Measurements from ENCODE around the gene VILL.

Gene VILL

DNA sequence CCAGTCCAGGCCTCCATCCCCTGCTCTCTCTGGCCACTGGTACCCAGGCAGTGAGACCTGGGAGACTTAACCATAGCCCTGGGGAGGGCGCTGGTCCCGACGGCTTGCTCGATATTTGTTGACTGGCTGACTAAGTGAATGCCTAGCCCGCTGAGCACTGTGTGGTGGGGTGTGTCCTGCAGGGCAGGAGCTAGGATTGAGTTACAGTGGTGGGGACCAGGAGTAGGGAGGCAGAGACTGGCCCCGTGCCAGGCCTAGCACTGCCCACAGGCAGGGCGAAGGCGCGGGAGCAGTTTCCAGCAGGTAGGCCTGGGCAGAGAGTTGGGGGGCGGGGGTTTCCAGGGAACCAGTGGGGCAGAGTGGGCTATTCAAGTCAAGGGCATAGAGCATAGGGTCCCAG is at the start of gene VILL:
Gene VILL (plus strand): TSS at position 260 of the 400 bp plus-strand sequence. CDS start 2,887 bp downstream, outside the sequence.
- DNase-seq: no peak

DNA sequence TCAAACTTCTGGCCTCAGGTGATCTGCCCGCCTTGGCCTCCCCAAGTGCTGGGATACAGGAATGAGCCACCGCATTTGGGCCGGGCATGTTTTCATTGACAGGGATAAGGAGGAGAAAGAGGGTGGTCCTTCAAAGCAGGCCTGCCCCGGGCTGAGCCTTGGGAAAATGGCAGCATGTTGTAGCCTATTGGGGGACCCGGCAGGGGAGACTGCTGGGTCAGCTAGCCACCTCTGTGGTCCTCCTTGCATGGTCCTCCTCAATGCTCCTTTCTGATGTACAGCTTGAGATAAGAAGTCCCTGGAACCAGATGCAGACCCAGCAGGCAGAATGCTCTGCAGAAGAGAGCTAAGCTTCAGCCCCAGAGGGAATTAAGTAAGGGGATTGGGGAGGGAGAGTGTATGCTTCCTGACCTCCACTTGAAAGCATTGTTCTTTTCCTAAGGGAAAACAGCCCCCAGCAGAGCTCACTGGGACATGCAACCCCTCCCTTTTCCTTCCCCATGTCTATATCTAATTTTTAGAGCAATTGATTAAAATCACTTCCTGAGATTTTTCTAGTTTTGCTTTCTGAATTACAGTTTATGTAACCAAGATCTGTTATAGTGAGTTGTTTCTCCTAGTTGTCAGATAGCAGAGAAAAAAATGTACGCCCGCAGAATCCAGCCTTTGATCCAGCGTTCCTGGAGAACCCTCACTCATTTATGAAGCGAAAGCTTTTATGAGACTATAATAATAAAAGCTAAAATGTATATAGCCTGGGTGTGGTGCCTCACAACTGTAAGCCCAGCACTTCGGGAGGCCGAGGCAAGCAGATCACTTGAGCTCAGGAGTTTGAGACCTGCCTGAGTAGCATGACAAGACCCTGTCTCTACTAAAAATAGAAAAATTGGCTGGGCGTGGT is 48.7 kb upstream of the VILL start:
- no peak for DNase-seq

DNA sequence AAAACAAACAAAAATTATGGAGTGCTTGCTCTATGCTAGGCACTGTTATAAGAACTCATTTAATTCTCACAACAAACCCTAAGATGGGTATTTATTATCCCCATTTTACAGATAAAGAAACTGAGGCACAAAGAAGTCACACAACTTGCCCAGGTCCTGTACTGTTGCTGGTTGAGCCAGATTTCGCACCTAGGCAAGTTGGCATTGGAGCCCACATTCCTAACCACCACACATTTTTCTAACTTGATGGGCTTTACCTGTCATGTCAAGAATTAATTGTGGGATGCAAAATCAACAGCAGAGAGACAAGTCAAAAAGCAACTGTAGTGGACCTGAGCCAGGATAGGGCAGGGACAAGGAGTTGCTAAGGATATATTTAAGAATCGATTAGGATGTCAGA is 47.9 kb upstream of the VILL start:
- DNase-seq: no peak

DNA sequence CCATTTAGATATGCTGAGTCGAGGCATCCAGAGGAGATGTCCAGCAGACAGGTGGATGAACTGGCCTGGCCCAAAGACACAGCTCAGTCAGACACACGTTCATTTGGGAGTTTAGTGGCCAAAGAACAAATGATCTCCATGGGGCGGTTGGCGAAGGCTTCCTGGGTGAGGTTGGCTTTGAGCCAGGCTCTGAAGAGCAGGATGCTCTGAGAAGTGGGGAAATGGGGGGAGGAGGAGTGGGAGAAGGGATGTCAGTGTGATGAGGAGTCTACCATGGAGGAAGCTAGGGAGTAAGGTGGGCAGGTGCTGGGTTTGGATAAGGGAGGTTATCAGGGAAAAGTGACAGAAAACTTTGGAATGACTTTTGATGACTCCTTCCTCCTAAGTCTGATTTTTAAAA is 47.5 kb upstream of the VILL start:
- no peak for DNase-seq

DNA sequence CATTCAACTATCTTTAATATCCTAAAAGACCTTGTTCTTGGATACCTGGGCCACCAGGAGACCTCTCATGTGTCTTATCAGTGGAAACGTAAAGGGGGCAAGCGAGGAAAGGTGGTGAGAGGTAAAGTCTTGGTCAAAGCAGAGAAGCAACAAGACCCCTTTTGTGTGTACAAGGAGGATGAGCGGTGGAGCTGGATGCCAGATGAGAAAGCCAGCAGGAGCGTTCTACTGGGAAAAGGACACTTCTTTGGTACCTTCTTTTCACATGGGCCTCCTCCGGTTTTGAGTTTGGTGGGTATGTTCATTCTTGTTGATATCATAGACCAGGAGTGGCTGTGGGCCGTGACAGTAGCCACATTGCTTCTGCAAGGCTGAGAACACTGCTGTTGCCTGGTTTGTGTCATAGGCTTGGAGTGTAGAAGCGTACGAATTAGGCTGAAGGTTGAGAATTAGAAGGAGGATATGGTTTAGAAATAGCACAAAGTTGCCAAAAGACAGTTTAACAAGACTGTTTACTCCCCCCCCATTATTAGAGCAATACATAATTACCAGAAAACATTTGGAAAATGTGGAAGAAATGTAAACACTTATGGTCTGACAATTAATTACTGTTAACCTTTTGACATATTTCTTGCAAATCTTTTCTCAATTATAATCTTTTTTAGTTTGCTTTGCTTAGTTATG is 46.8 kb upstream of the VILL start:
- no peak for DNase-seq

DNA sequence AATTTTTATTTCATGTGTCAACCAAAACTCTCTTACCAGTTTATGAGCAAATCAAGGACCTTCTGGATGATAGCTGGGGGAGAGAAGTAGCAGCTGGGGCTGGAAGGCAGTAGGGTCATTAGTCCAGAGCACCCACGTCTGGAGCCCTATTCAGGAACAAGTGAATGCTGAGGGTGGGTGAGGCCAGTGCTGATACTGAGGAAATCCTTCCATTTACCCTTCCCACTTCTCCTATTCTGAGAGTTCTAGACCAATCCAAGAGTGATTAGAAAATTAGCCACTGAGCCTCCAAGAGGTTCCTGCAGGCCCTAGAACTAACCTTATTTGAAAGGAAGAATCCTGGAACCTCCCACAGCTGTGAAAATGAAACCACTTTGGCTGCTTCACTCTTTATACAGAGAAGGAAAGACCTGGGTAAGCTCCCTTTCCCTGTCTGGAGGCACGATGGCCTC is 46.2 kb upstream of the VILL start:
- DNase-seq: no peak

DNA sequence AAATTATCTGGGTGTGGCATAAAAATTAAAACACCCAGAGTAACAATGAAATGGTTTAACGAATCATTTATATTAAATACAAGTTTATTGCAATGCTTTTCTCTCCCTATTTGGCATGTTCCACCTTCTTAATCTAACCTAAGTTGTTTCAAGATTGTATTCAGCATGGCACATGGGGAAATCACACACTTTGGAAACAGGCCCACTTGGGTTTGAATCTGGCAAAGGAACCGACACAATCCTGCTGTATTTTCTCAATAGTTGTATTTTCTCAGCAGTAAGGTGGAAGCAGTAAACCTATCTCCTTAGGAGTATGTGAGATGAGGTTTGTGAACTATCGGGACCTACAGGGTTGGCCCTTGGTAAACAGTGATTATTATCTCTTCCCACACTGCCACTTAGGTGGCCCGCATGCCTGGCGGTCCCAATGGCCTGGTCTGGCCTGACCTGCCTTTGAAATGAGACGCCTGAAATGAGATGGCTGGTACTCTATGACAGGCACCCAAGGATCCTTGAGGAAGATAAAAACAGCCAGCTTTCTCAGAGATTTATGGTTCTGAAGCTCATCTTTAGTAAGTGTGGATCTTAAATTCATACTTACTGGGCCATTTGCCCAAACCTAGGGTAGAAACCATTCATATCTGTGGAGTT is 45.3 kb upstream of the VILL start:
- no peak for DNase-seq

DNA sequence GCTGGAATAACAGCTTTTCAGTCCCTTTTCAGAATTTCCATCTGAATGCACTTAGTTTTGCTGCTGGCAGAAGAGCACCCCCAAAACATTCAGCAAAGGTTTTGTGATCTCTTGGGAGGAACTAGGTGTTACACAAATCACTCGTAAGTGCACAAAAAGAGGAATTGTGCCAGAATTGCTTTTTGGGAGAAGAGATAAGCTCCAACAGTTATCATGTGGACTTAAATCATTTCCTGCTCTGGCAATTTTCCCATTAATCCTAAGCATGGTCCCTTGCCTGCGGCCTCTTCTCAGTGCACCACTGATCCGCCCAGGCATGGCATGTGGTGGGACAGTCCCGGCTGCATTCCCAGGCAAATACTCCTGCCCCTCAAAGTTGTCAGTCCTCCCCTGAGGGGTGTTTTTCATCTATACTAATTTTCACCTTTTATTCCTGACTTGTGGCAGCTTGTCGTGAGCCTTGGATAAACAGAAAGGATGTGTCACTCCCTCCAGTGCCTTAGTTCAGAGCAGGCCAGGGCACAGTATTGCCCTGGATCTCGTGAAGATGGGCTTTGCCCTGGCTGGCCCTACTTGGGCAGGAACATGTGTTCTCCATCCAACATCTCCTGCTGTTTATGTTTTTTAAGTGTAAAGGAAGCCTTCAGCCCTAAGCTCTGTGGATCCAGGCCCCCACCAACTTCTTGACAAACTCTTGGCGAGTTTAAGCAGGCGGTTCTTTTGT is 44.6 kb upstream of the VILL start:
- DNase-seq: no peak

DNA sequence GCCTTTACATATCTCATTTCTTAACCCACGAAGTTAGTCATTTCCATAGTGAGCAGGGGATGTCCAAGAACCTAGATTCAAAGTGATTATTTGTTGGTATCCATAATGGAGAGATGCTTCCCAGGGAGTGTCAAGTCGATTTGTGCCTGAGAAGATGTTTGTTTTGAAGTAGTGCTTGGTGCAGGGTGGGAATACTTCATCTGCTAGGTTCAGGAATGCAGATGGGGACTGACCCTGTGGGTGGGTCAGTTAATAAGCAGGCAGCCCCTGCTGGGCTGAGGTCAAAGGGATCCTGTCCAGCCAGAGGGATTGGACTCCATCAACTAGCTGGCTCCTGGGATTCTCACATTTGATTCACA is 44.1 kb upstream of the VILL start:
- no peak for DNase-seq

DNA sequence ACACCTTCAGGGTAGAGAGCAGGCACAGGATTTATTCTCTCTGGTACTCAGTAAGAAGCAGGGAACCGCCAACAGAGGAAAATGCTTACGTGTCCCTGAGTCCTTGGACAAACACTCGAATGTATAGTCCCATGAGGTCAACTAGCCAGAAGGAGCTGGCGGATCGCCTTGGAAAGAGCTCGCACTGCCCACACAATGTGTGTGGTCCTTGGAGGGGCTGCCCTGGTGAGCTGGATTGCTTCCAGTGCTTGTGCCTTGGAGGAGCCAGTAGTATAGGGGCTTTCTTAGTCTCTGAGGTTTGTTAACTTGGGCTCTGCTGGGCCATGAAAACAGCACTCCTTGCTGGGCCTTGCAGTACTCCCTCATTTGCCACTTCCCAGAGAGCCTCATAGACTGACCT is 40.7 kb upstream of the VILL start:
- no peak for DNase-seq

DNA sequence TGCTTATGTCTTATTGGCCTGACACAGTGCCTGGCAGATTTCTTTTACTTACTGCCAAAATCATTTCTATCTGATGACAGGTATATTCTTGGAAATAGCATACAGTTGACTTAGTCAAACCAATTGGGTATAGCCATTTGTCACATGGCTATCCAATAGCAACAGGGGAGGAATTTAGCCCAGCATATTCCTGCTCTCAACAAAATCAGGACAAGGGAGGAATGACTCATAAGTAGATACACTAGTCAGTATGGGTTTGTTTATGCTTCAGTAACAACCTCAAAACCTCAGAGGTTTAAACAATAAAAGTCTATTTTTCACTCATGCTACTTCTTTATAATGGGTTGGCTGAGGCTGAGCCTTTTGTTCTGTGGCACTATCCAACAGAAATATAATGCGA is 38.0 kb upstream of the VILL start:
- no peak for DNase-seq

DNA sequence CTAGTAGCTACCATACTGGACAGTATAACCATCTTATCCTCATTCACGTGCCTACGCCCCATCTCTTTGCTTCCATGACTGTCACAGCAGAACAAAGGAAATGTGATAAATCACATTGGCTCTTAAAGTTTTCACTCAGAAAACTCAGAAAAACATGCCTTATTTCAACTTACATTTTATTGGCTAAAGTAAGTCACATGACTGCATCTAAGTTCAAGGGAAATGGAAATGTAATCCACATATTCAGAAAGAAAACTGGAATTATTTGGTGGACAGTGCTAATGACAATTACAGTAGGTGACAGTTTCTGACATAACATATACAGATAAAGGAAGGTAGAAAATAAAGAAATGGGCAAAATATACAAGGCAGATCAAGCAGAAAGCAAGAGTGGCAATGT is 37.4 kb upstream of the VILL start:
- DNase-seq: no peak

DNA sequence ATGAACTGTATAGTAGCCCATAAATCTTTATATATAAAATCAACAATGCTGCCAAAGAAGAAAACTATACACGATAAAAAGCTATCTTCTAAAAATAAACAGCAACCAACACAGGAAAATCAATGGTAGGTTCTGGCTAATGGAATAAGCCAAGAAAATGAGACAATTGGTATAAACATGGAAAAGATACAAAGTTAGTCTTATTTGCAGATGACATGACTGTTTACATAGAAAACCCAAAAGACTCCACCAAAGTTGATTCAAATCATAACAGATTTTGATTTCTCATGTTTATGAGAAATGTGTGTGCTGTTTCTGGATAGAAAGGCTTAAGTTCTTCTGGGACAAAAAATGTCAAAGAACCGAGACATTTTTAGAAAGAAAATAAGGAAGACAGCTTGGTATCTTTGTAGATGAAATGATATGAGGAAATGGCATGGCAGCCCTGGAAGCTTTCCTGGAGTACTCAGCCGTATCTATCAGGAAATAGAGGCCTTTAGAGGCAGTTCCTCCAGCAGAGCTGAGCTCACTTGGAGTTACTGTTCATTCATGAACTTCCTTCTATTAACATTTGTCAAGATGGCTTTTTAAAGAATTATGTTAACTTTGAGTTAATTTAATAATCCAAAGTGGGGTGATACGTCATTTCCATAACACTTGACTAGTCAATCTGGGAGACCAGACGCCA is 36.7 kb upstream of the VILL start:
- no peak for DNase-seq

DNA sequence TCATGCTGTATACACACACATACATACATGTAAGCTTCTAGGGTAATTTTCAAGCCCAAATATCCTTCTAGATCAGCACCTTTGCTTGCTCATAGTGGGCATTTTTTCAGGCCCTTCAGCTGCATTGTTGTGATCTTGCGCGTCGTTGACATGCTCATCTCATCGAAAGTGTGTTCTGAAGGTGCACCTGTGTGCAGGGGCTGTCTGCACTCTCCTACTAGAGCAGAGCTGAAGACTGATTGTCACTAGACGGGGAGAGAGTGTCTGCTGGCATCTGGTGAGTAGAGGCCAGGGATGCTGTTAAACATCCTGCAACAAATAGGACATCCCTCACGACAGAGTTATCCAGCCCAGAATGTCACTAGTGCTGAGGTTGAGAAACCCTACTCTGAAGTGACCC is 35.7 kb upstream of the VILL start:
- no peak for DNase-seq

DNA sequence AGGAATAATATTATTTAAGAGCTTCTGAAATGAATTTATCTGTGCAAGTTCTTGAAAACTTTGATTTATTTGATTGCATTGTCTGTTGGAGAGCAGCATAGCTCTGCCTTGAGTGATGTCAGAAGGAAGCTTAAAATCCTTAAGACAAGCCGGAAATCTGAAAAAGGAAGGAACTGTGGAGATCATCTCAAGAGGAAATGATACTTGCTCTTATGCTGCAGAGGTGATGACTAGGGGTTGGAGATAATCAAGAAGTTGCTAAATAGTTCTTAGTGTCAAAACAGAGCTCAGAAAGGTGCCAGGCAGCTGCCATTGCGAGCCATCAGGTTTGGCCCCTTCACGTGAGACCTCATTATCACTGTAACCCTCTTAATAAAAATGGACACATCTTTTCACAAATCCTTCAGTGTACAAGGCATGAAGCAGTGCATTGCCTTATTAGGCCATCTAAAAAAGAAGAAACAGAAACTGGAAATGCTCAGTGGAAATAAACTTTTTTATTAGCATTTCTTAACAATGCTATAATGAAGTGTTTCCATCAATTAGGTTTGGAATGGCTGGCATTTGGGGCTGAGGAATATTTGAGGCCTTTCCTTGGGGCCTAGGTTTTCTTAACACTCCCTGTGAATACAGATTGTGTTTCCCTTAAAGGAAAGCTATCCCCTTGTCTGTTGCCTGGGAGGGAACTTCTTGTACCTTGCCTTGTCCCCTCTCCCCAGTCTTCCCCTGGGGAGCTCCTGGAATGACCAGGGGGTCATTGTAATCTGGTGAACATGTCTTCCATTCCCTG is 34.5 kb upstream of the VILL start:
- DNase-seq: no peak

DNA sequence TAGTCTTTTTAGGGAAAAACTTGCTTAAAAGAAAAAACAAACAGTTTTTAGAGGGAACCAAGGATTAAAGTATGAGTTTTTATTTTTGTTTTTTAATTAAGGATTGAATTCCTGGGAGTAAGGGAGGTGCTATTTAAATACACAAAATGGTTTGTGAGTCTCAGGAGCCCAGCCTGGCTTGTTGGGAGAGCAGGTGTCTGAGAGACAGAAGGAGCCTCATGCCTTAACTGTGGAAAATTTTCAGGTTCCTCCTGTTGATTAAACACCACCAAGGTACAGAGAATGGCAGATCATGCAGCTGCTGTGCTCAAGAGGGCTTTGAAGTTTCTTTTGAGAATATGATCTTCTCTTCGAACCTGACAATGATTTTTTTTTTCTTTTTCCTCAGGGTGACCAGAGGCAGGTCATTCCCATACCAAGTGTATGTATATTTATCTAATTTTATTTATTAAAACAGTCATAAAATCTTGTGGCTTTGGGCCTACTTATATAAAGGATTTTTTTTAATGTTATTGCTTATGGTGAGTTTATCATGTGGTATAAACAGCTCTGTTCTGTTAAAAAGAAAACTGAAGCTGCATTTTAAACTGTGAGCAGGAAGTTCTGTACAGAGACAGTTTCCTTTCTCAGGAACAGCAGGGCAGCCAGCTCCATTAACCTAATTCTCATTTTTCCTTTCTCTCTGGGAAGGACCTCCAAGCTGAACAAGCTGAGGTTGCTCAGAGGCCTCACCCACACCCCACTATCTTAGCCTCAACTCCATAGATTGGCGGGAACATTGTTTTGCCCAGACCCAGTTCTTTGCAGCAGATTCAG is 33.7 kb upstream of the VILL start:
- DNase-seq: no peak

DNA sequence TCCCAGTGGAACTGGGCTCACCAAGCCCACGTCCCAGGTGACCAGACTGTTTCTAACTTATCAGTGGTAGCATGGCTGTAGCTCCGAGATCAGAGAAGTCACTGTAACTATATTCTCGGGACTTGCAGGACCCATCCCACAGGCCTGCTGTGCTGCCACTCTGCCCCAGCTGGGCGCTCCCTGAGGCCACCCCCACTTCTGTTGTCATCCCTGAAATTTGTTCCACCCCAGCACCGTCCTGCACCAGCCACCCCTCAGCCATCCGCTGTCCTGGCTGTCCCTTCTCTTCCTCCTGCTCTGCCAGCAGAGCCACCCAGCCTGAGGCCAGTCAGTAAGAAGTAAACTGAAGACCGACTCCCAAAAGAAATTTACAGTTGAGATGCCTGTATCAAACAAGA is 33.0 kb upstream of the VILL start:
- DNase-seq: no peak

DNA sequence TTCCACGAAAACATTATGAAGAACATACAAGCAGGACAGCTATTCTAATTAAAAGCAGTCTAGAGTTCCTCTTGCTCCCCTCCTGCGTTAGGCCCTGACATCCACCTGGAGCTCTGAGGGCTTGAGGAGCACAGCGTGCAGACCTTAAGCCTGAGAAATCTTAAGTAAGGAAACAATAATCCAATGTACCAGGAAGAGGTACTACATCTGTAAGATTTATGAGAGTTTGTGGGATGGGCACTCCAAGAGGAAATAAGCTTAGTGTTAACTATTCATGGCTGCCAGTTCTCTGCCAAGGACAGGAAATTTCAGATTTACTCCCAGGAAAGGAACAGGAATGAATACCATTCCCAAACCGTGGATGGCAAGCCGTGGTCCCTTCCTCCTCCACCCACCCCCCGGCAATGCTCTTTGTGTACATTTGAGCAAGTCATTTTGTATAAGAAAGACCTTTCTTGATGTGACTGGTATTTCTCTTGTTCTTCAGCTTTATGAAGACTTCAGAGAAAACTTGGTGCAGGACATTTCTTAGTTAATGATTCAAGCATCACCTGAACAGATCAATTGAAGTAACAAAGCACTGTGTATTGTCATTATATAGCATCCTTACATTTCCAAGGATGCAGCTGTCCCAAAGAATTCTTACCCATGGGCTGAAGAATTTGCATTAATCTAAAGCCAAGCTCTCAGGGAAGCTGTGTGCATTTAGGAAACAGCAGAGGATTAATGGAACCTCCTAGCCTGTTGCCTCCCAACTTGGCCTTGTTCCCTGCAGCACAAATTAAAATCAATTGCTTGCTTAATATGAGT is 28.8 kb upstream of the VILL start:
- DNase-seq: no peak

DNA sequence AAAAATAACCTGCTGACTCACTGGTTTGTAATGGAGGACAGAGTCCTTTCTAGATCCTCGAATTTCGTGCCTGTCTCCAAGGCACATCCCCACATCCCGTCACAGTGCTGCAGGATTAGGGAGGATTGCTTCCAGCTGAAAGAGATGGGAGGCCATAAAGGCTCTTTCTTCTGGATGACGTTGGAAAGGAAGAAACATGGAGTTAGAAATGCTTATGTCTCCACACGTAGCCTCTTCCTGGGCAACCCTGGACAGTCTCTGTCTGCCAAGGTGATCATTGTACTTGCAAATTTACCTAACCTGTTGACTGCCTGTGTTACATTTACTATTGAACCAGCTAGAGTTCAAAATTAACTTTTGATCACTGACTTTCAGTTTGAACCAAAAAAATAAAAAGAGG is 27.6 kb upstream of the VILL start:
- DNase-seq: no peak

DNA sequence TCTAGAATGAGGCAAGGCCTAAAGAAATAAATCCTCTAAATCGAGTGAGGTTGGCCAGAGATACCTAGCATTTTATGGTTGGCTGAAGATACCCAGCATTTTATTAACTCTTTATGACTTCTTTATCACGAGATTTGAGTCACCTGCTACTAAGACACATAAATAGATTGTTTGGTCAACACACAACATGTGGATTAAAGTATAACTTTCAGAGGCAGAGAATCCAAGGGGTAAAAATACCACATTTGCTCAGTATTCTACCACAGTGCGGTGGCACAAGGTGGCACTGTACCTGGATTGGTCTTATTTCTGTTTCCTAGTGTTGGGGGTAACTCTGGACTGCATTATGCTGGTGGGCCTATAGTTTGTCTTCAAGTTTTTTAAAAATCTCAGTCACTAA is 27.0 kb upstream of the VILL start:
- DNase-seq: no peak
